Keratinocyte (primary cell): ENCODE measurements around the gene C9orf50. TPM values are rescaled to one million over a fixed set of nuclear protein-coding genes. Genes with fewer than 3 reads are reported as not detected.

Experiments
- DNase-seq: peaks from one replicate; pipeline ENCODE4 v3.0.0-alpha.2; 2011; ENCODE audit warnings: low read depth, missing footprints, low spot score
- FAIRE-seq: peaks from 2 replicates; lab custom pipeline; 2011; peaks lifted over from hg19 to GRCh38; lab: Jason Lieb, UNC
- H2AFZ ChIP-seq: 2 replicates; pipeline ENCODE4 v1.6.0; 2012; ENCODE audit warnings: low read length, control low read depth, inconsistent platforms; ENCODE audit not compliant: control insufficient read depth
- H3K27ac ChIP-seq: 2 replicates; pipeline ENCODE4 v1.5.1; 2011; ENCODE audit warnings: low read length; ENCODE audit not compliant: control insufficient read depth, insufficient read depth
- H3K27me3 ChIP-seq: 3 replicates; pipeline ENCODE4 v1.6.0; 2011; ENCODE audit warnings: low read length; ENCODE audit not compliant: control insufficient read depth, insufficient read depth; ENCODE audit errors: extremely low read depth
- H3K36me3 ChIP-seq, 2 experiments: 2 replicates in 1 of 2; 3 replicates in 1 of 2; pipeline ENCODE4 v1.5.1; 2011; ENCODE audit warnings: low read length in 2 of 2, mild to moderate bottlenecking in 1 of 2; ENCODE audit not compliant: control insufficient read depth in 2 of 2, insufficient read depth in 2 of 2; ENCODE audit errors: extremely low read depth in 1 of 2
- H3K4me1 ChIP-seq: 3 replicates; pipeline ENCODE4 v1.5.1; 2011; ENCODE audit warnings: low read length; ENCODE audit not compliant: control insufficient read depth, insufficient read depth; ENCODE audit errors: extremely low read depth
- H3K4me2 ChIP-seq: 3 replicates; pipeline ENCODE4 v1.6.0; 2011; ENCODE audit warnings: low read depth, low read length; ENCODE audit not compliant: control insufficient read depth, insufficient read depth; ENCODE audit errors: extremely low read depth
- H3K4me3 ChIP-seq, 3 experiments: fragments of 200-600 bp in 1 of 3; sonication (generic) in 1 of 3; 2 replicates in 2 of 3; 3 replicates in 1 of 3; pipeline ENCODE4 v1.5.1; 2011 to 2016; ENCODE audit warnings: low read length in 3 of 3, mild to moderate bottlenecking in 3 of 3, control low read depth in 2 of 3, inconsistent platforms in 1 of 3, low read depth in 1 of 3, mixed read lengths in 1 of 3, mixed run types in 1 of 3, moderate library complexity in 1 of 3; ENCODE audit not compliant: control insufficient read depth in 2 of 3, insufficient read depth in 2 of 3; ENCODE audit errors: extremely low read depth in 1 of 3
- H3K79me2 ChIP-seq: 2 replicates; pipeline ENCODE4 v1.6.0; 2012; ENCODE audit warnings: low read length; ENCODE audit not compliant: control insufficient read depth, insufficient read depth
- H3K9ac ChIP-seq: 3 replicates; pipeline ENCODE4 v1.6.0; 2011; ENCODE audit warnings: low read length; ENCODE audit not compliant: control insufficient read depth, insufficient read depth; ENCODE audit errors: extremely low read depth
- H3K9me1 ChIP-seq: 3 replicates; pipeline ENCODE4 v1.6.0; 2011; ENCODE audit warnings: low read length; ENCODE audit not compliant: control insufficient read depth, insufficient read depth; ENCODE audit errors: extremely low read depth
- H3K9me3 ChIP-seq: 2 replicates; pipeline ENCODE4 v1.5.1; 2012; ENCODE audit warnings: low read depth, low read length; ENCODE audit not compliant: control insufficient read depth
- H4K20me1 ChIP-seq: 3 replicates; pipeline ENCODE4 v1.6.0; 2011; ENCODE audit warnings: low read length; ENCODE audit not compliant: control insufficient read depth, insufficient read depth; ENCODE audit errors: extremely low read depth
- CTCF ChIP-seq, 3 experiments: IDR thresholded peaks in 1 of 3; conservative IDR thresholded peaks in 1 of 3; optimal IDR thresholded peaks in 1 of 3; 2 replicates in 2 of 3; 3 replicates in 1 of 3; pipeline versions ENCODE3 to v1.5.1; 2011; ENCODE audit warnings: low read length in 3 of 3, mild to moderate bottlenecking in 3 of 3, moderate library complexity in 2 of 3, control low read depth in 1 of 3, inconsistent platforms in 1 of 3; ENCODE audit not compliant: insufficient read depth in 2 of 3; ENCODE audit errors: extremely low read depth in 1 of 3
- EZH2 ChIP-seq: IDR thresholded peaks from one replicate; pipeline ENCODE4 v1.6.1; 2012; ENCODE audit warnings: inconsistent platforms, mild to moderate bottlenecking, low read length, moderate library complexity
- dilution Hi-C: fragments of 300-500 bp; cut with MboI; formaldehyde crosslinking; loops from one replicate; pipeline ENCODE4 v1.7.0; 2020; ENCODE audit warnings: low sequenced_read_pairs; ENCODE audit not compliant: extremely low pct_ligation_motif_present
- polyA minus RNA-seq, 3 experiments: library from RNA; depleted of rRNA, polyadenylated mRNA; stranded (reverse); fragments of >200 nt; gene quantifications; 1 replicate in 1 of 3; 2 replicates in 1 of 3; 3 replicates in 1 of 3; pipeline ENCODE4 v1.2.3, GENCODE V29; 2011
- polyA plus RNA-seq, 5 experiments: library from polyadenylated mRNA; depleted of rRNA in 3 of 5; stranded (reverse) in 3 of 5; stranded (forward) in 1 of 5; unstranded in 1 of 5; fragments of >200 nt; gene quantifications; 1 replicate in 1 of 5; 2 replicates in 3 of 5; 3 replicates in 1 of 5; pipeline versions ENCODE4 v1.2.1 to v1.2.3, GENCODE V29; 2011 to 2012; ENCODE audit warnings: missing spikeins in 2 of 5, low read depth in 1 of 5, low replicate concordance in 1 of 5

C9orf50 gene
- polyA plus RNA-seq (not detected in 3 replicates), polyA minus RNA-seq (not detected in 3 replicates)
- polyA plus RNA-seq (2011; ENCODE audit: low read depth), result not detected
- polyA plus RNA-seq (2011; cell fraction: cytosol; rRNA removed), result not detected in 2 replicates
- not detected in 2 replicates for polyA plus RNA-seq (2011; cell fraction: nucleus; rRNA removed)
- polyA plus RNA-seq (2012; ENCODE audit: low replicate concordance), result not detected in 2 replicates
- not detected for polyA minus RNA-seq (2011; cell fraction: cytosol; rRNA and poly(A)+ RNA removed)
- not detected in 2 replicates for polyA minus RNA-seq (2011; cell fraction: nucleus; rRNA and poly(A)+ RNA removed)

- Histone ChIP-seq H3K9me3 (no peaks in the 10 kb centered on the region), H3K9ac (peak within 1 kb of the TSS; percentile 28)
Measured at GRCh38 chr9:129620669-129621295, at the start of gene C9orf50. C9orf50 (minus strand) TSS chr9:129621101; CDS start chr9:129620574, 527 bp downstream.

GRCh38 chr9:129669946-129670345, 49.0 kb upstream of the C9orf50 start:
- Histone ChIP-seq H4K20me1 (no peaks in the 10 kb centered on the region), H3K9ac (no peak overlapping the region), H3K9me3 (no peaks in the 10 kb centered on the region), H3K4me3 (no peak overlapping the region), H2AFZ (no peak overlapping the region), H3K36me3 (no peaks in the 10 kb centered on the region), H3K4me1 (peaks cover 3% of the 10 kb centered on the region), H3K27ac (no peak overlapping the region), H3K4me2 (no peak overlapping the region), H3K79me2 (no peaks in the 10 kb centered on the region), H3K9me1 (no peaks in the 10 kb centered on the region), H3K27me3 (peaks cover 37% of the 10 kb centered on the region)
- TF ChIP-seq EZH2, result no peak
- TF ChIP-seq CTCF (optimal IDR thresholded peaks at IDR 0.05 in 1 of 3, IDR thresholded peaks at IDR 0.05 in 1 of 3, conservative IDR thresholded peaks at IDR 0.05 in 1 of 3; ENCODE audit: extremely low read depth in 1 of 3, insufficient read depth in 2 of 3, low read length in 3 of 3), result no peak
- dilution Hi-C loops, result no loop called here
- FAIRE-seq (no peak), DNase-seq (no peak)

More at GRCh38 chr9:129620669-129621295, at the start of gene C9orf50:
- no peaks in the 10 kb centered on the region for H3K9me1 ChIP-seq
- H3K4me3 ChIP-seq, result peak within 1 kb of the TSS; percentile 25 to 54 (median 44)
- dilution Hi-C loops, result loop anchor here (25.0 kb wide), 1 partner anchor 458 kb away; no protein-coding TSS in a partner anchor
- no peak for TF ChIP-seq EZH2
- TF ChIP-seq CTCF (optimal IDR thresholded peaks at IDR 0.05 in 1 of 3, IDR thresholded peaks at IDR 0.05 in 1 of 3, conservative IDR thresholded peaks at IDR 0.05 in 1 of 3; ENCODE audit: extremely low read depth in 1 of 3, insufficient read depth in 2 of 3, low read length in 3 of 3), result no peak
- H4K20me1 ChIP-seq, result no peaks in the 10 kb centered on the region
- peak within 1 kb of the TSS; percentile 71 for H3K4me2 ChIP-seq
- no peaks in the 10 kb centered on the region for H3K79me2 ChIP-seq
- peak within 1 kb of the TSS; percentile 56 for H2AFZ ChIP-seq
- no peak within 1 kb of the TSS for H3K27ac ChIP-seq
- H3K27me3 ChIP-seq, result peaks cover 3% of the 10 kb centered on the region
- DNase-seq (no peak), FAIRE-seq (no peak)
- H3K4me1 ChIP-seq, result peaks cover 21% of the 10 kb centered on the region
- H3K36me3 ChIP-seq, result no peaks in the 10 kb centered on the region
